ENCODE data around the gene UPK3A.

DNA sequence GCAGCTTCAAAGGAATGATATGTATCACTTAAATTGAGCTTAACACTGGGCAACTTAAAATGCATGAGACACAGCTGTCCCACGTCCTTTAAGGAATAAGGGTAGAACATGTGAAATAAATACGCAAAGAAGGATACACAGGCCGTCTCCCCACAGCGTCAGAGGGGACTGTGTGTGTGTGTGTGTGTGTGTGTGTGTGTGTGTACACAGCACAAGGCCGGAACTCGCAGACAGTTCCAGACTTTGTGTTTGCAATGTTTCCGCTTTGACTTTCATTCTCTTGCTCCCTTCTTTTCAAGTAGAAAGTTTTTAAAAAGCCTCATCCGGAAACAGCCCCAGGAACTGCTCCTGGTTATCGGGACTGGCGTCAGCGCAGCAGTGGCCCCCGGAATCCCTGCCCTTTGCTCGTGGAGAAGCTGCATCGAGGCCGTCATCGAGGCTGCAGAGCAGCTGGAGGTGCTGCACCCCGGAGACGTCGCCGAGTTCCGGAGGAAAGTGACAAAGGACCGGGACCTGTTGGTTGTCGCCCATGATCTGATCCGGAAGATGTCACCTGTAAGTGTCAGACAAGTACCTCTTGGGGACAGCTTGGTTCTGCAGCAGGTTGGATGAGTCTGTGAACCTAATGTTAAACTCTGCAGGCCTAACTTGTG is 38.2 kb downstream of the UPK3A start:
- TF ChIP-seq POLR2A (IDR thresholded peaks at IDR 0.05; ENCODE audit: extremely low read depth, insufficient read length) (no peak), MYC (IDR thresholded peaks at IDR 0.05; ENCODE audit: low read depth, low read length) (no peak)
- TF ChIP-seq, protein P1, sequence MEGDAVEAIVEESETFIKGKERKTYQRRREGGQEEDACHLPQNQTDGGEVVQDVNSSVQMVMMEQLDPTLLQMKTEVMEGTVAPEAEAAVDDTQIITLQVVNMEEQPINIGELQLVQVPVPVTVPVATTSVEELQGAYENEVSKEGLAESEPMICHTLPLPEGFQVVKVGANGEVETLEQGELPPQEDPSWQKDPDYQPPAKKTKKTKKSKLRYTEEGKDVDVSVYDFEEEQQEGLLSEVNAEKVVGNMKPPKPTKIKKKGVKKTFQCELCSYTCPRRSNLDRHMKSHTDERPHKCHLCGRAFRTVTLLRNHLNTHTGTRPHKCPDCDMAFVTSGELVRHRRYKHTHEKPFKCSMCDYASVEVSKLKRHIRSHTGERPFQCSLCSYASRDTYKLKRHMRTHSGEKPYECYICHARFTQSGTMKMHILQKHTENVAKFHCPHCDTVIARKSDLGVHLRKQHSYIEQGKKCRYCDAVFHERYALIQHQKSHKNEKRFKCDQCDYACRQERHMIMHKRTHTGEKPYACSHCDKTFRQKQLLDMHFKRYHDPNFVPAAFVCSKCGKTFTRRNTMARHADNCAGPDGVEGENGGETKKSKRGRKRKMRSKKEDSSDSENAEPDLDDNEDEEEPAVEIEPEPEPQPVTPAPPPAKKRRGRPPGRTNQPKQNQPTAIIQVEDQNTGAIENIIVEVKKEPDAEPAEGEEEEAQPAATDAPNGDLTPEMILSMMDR (IDR thresholded peaks at IDR 0.05; ENCODE audit: low read depth, low read length), result no peak
- TF ChIP-seq, protein P2, sequence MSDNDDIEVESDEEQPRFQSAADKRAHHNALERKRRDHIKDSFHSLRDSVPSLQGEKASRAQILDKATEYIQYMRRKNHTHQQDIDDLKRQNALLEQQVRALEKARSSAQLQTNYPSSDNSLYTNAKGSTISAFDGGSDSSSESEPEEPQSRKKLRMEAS (IDR thresholded peaks at IDR 0.05; ENCODE audit: low read depth, low read length), result no peak

All from NB4 (cell line).